Embryonic facial prominence (tissue), 1 donor: ENCODE data around the gene MRAP2.

Experiments used
- DNase-seq: peaks from one replicate; pipeline ENCODE4 v3.0.0-alpha.2; 2016; ENCODE audit errors: extremely low spot score

The MRAP2 gene, protein sequence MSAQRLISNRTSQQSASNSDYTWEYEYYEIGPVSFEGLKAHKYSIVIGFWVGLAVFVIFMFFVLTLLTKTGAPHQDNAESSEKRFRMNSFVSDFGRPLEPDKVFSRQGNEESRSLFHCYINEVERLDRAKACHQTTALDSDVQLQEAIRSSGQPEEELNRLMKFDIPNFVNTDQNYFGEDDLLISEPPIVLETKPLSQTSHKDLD

DNA sequence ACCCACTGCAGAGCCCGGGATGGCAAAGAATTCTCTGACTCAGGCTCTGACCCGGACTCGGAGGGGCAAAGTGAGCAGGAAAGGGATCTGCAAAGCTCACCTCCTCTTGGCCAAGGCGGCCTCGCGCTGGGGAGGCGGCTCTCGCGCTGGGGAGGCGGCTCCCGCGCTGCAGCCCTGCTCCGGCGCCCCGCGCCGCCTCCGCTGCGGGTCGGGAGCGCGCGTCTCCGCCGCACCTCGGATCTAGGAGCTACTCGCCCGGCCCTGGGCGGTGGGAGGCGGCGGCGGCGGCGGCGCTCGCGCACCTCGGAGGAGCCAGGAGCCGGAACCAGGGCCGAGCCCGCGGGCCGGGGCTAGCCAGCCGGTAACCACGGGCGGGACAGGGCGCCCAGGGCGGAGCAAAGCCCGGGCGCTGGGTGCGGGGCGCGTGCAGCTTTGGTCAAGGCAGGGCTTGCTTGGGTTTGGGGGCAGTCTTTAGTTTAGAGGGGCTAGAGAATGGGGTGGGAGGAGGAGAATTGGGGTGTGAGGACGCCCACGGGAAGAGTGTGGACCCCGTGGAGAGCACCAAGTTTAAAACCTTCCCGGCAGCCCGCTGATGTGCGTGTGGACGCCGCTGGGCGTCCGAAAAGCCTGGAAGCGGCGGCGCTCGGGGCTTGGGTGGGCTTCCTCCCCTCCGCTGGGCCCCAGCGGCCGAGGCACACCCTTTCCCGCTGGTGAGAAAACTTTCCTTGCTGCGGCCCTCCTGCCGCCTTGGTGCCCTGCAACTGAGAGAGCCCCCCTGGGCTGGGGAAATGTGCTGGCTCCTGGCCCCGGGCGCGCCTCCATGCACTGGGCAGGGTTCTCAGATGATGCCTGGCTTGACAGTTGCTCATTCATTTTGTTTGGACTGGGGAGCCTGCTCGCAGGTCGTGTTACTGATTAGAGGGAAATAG lies at the start of gene MRAP2:
Gene MRAP2 (plus strand): TSS at position 250 of the 929 bp plus-strand sequence. CDS start 21,547 bp downstream, outside the sequence.
- no peak for DNase-seq

DNA sequence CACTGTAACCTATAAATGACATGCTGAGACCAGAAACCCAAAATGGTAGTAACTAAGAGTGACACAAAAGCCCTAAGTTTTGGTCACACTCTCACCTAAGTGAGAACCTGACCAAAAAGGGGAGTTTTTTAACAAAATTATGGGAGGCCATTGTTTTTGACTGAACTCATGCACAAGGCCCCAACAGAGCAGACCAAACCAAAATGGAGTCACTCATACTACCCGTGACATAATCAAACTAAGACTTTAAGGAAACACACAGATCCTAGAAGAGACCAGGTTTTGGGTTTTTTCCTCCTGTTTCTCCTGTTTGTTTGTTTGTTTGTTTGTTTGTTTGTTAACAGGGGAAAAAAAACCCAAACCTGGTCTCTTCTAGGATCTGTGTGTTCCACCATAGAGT lies 49.2 kb upstream of the MRAP2 start:
- no peak for DNase-seq

DNA sequence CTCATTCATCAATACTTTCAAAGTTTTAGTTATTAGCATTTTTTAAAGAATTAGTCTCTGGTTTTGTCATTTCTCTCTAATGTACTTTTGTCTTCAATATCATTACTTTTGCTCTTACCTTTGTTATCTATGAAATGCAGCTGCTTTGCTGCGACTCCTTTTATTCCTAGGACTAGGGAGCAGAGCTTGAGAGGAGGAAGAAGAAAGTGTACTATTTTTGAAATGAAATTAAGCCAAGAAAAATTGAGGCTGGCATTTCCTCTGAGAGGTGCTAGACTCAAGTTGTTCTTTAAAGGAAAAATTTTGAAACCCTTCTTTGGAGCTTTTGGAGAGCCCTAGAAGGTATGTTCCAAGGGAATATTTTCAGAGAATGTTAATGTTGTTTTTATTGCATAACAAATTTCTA lies 48.3 kb upstream of the MRAP2 start:
- no peak for DNase-seq

DNA sequence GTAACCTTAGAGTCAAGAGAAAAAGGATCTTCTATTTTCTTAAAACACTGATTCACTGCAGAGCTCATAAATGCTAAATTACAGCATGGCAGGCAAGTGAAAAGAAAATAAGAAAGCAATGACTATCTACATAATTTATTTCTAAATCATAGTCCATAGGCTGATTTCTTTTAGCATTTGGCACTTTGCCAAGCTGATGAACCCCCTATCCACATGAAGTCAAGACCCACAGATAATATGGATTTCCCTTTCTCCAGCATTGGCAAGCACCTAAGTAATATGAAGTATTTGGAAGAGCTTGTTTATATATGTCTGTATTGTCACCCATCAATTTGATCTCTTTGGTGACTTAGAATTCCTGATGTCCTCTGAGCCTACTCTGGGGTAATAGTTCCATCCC lies 47.9 kb upstream of the MRAP2 start:
- DNase-seq = no peak

DNA sequence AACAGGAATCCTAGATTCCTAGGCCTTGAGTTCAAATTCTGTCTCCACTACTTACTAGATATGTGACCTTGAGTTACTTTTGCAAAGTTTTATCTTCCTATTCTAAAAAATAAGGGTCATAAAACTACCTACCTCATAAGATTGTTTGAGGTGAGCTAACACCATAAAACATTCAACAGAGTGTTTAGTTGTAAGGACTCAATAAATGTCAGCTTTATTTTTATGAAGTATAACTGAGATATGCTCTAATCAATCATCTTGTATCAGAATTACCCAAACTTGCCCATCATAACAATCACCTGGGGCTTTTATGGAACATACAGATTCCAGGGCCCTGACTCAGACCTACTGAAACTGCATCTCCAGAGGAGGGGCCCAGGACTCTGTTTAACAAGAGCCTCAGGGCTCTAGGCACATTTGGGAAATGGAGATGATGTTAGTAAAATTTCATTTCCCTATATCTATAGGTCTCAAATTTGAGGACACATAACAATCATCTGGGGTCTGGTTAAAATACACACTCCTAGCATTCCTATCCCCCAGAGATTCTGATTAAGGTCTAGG lies 35.5 kb upstream of the MRAP2 start:
- DNase-seq = no peak

DNA sequence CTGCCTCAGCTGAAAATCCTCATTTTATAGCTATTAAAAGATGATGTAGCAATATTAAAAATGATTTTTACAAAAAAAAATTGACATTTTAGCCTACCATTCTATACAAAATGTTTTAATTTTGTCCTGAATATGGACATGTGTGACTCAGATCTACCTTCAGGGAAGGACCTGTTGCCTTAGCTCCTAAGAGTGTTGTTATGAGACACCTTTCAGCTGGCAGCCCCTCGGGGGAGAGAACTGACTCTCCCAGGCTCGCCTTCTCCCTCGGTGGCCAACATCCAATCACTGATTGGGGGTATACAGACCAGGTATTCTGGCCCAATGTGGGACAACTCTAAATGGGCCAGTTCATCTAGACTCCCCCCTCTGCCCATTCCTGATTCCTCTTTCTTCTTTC lies 32.5 kb upstream of the MRAP2 start:
- no peak for DNase-seq

DNA sequence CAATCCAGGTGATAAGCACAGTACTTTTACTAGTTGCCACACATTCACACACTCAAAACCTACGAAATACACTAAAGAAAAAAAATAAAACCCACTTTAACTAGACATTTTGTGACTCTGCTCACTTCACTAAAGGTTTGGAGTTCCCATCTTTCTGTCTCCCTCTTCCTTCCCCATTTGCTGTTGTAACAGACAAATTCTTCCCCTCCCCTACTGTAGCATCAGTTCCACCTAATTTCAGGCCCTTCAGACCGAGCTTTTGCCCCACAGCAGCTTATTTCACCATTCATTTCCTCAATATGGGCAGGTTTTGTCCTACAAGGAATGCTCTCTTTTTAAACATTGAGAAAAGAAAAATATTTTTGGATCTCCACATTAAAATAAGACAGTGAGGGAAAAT lies 31.3 kb upstream of the MRAP2 start:
- no peak for DNase-seq

DNA sequence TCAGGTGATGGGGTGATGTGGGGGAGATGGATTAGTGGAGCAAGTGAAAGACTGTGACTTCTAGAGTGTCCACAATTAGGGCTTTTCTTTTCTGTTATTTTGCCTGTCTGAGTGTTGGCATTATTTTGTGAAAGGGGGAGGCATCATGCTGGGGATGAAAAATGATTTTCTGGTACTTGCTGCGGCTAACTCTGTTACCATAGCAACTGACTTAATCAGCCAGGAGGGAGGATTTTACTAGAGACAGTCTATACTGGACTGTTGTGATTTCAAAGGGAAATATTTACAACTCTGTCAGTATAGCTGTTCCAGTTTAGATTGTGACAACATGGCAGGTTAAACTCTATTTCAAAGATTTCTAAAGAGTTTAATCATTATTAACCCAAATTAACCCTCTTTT lies 30.4 kb upstream of the MRAP2 start:
- no peak for DNase-seq

DNA sequence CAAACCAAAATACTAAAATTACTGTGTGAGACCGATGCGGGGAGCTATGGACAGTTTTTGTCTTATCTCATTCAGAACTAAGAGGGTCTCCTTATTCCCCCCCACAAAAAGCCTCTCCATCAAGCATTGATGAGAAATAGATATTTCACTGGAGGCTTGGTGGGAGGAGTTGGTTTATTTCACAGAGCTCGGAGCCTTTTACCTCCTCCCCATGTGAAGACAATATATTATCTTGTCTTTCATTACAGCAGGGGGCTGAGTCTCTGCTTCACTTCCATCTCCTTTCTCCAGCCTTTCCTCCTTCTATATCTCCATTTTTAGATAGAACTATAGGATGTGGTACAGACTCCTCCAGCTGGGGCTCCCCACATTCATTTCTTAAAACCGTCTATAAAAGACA lies 29.9 kb upstream of the MRAP2 start:
- no peak for DNase-seq

DNA sequence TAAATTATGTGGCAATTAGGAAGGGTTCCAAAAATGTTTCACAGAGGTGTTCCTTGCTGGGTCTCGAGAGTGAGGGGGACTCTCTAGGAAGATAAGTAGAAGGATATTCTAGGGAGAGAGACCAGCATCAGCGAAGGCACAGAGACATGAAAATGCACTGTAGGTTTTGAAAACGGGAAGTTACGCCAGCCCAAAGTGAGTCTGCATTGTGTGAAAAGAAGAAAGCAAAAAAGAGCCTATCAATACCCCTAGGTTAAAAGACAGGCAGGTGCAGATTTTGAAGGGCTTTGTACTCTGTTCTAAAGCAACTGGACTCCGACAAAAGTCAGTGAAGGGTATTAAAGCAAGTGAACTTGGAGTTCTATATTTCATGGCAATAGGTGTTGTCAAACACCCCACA lies 25.7 kb upstream of the MRAP2 start:
- no peak for DNase-seq

DNA sequence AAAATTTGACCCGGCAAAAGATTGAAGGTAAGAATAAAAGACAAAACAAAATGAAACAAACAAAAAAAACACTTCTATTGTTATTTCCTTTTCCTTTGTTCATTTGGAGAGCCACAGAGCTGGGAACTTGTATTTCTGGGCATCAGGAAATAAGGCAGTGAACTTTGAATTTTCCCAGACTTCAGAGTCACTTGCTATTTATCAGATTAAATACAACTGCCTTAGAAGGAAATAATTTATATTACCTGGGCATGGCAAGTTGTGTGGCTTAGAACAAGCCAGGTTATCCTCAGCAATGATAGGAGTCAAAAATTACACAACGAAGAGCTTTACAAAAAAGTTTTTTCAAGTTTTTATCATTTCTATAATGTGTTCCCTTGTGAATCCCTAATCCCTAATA lies 20.2 kb upstream of the MRAP2 start:
- DNase-seq = no peak

DNA sequence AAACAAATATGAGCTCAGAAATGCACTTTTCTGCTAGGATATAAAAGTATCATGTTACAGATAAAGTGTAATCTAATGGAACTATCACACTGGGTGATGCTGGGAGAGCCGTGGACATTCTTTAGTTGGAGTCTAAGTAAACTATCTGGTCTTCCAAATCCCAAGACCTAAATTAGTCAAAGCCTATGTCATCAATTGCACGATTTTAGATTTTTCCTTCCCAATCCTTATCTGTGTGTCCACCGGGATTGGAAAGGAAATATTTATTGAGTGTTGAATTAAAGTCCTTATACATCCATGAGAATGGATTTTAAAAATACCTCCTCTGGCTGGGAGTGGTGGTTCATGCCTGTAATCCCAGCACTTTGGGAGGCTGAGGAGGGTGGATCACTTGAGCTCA lies 19.6 kb upstream of the MRAP2 start:
- DNase-seq = no peak

DNA sequence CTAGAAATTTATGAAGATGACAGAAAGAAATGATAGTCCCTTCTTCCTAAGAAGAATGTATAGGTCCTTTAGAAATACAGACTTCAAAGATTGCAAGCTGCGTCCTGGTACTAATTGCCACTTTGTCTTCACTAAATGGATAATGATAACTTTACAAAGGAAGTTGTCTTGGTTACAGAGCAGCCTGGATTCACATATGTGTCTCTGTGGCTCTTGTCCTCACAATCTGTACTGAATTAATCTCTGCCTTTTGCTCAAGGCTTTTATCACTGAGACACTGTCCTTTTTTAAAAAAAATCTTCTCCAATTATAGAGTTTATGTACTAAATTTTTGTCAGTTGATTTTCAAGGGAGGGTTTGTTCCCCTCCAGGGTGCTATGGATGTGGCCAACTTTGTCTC lies 17.5 kb upstream of the MRAP2 start:
- DNase-seq = no peak

DNA sequence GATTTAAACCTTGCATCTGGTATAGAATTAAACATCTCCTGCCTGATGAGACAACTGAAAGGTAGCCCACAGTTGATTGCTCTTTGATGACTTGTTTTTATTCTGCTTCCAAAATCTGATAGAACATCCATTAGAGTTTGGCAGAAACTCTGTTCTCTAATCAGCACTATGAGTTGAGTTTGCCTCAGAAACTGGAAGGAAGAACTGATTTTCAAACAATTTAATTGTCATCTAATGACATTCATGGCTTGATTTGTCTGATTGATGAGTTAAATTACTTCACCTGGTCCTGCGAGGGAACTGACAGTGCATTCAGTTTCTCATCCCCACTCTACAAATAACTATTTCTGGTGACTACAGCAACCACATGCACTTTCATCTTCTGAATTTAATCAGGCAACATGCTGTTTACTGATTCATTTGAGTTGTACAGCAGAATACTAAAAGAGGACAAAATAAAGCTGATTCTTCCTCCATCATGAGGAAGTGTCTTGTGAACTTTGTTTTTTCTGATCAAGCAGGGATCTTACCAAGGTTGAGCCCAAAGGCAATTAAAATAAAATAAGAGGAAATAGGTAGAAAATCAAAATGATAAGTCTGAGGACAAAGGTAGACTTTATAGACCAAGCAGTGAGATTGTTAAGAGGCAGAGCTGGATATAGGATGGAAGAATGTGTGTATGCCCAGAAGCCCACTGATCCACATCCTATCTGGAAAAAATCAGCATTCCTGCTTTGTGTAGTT lies 15.7 kb upstream of the MRAP2 start:
- no peak for DNase-seq

DNA sequence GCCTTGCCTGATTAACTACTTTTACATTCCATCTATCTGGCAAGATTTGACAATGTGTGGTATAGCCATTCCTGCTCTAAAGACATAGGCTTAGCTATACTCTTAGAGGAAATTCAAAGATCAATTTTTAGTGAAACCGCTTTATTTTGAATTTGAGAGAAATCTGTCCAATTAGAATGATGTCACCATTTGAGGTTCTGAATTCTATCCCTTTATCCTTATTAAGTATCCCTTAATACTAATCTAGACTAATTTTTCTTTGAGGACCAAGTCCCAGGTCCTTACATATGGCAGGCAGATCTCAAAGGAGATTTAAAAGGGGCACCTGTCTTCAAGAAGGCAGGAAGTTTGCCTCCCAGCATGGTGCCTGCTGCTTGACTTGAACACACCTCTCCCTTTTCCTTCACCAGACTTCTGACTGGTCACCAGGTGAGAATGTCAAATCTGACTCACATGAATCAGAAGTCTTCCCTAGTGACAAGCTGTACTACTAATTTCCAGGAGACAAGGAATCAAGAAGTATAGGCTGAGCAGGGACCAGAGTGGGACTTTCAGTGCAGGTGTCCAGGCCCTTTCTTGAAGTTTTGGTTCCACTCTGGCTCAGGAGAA lies 15.0 kb upstream of the MRAP2 start:
- DNase-seq = no peak

DNA sequence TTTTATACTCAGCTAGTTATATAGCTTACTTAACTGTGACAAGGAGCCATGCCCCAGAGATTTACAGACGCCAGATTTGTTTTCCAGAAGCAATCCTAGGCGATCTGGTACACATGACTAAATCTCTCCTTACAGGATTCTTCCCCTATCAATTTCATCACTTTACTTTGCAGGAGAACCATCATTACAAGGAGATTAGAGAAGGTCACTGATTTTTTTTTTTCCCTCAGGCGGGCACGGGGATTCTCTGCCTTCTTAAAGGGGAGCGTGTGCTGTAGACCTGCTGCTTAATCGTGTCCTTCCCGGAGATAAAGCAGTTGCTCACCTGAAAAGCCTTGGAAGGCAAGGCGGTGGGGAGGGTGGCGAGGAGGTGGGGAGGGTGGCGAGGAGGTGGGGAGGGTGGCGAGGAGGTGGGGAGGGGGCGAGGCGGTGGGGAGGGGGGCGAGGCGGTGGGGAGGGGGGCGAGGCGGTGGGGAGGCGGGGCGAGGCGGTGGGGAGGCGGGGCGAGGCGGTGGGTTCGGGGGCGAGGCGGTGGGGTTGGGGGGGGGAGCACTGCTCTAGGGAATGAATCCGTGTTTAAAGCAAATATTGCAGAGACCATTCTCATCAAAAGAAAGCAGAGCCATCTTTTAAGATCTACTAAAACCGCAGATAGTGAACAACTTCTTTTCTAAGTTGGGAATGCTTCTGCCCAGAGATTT lies 14.3 kb upstream of the MRAP2 start:
- no peak for DNase-seq

DNA sequence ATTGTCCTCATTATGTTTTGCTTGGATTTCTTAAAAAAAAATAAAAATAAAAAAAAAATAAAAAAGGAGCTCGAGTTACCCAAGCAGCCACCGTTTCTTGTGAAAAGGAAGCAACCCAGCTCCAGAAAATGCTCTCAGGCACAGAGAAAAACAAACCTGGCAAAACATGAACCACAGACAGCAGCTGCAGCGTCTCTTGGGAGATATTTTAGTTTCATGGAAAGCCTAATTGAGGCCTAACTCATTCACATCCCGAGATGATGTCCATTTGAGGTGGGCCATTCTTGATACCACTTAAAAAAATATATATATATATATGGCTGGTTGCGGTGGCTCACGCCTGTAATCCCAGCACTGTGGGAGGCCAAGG lies 13.7 kb upstream of the MRAP2 start:
- DNase-seq = no peak

DNA sequence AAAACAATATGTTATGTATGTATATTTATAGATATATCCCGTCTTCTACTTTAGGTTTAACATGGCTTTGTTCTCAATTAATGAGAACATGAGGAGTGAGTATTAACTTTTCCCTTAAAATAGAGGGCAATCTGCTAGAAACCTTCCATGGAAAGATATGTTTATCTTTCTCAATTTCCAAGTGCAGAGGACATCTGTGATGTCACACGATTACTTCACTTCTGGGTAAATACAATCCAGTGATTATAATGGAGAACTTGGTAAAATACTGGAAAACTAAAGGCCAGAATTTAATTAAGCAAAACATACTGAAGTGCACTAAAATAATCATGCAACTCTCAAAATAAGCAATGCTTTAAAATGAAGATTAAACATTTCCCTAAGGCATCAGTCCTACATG lies 11.9 kb upstream of the MRAP2 start:
- no peak for DNase-seq

DNA sequence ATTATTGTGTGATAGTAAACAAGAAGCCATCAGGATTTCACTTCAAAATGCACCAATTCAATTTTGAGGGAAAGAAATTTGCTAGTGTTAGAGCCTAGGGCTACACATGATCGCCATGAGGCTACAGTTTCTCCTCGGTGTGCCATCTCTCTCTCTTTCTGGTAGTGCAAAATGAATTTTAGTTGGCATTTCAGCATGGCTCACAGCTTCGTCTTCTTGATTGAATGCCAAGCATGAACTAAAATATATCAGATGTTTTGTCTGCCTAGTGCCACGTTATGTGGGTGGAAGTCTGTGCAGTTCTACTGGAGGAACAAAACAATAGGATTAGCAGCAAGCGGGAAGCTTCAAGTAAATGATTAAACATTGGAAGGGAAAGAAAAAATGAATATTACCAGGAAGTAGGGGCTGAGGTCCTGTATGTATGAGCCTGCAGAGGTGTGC lies 6.8 kb upstream of the MRAP2 start:
- no peak for DNase-seq

DNA sequence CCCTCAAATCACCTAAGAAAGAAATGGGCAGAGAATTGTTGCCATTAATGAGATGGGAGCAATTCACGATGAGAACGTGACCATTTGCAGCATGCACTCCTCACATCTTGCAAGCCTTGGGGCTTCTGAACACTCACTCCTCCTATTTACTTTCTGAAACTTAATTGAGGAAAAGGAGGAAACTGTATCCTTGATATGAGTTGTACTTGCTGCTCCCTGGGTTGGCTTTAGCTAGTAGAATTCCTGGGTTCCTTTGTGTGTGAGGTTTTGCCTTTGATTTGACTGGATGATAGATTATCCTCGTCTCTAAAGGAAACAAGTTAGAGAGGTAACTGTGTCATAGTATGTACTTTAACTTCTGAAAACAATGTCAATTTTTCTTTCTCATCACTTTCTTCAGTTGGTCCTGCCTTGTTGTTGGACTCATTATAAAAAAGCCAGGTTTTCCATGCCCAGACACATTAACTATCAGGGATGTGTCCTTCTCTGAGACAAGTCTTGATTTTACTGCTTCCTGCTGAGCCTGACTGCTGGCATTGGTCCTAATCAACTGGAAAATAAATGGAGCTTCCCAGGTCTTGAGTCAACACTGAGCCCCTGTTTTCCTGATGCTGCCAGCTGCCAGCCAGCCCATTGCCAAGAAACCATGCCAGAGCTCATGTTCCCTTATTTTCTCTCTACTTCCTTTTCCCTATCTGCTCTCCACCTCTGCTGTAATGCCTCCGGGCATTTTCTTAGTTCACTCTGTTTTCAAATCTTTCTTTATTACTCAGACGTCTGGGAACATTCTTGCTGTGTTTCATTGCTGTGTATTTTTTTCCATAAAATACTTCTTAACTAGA lies 6.0 kb upstream of the MRAP2 start:
- DNase-seq = no peak
